VCaP (cell line): ENCODE results near the gene C11orf52.

Source experiments
- H3K27ac ChIP-seq: fragments of 450-650 bp; 2 replicates; pipeline ENCODE4 v1.5.1; 2017
- CTCF ChIP-seq: fragments of 450-650 bp; conservative IDR thresholded peaks from 2 replicates; pipeline ENCODE4 v1.5.1; 2017; ENCODE audit warnings: mild to moderate bottlenecking, moderate library complexity

The C11orf52 gene

DNA sequence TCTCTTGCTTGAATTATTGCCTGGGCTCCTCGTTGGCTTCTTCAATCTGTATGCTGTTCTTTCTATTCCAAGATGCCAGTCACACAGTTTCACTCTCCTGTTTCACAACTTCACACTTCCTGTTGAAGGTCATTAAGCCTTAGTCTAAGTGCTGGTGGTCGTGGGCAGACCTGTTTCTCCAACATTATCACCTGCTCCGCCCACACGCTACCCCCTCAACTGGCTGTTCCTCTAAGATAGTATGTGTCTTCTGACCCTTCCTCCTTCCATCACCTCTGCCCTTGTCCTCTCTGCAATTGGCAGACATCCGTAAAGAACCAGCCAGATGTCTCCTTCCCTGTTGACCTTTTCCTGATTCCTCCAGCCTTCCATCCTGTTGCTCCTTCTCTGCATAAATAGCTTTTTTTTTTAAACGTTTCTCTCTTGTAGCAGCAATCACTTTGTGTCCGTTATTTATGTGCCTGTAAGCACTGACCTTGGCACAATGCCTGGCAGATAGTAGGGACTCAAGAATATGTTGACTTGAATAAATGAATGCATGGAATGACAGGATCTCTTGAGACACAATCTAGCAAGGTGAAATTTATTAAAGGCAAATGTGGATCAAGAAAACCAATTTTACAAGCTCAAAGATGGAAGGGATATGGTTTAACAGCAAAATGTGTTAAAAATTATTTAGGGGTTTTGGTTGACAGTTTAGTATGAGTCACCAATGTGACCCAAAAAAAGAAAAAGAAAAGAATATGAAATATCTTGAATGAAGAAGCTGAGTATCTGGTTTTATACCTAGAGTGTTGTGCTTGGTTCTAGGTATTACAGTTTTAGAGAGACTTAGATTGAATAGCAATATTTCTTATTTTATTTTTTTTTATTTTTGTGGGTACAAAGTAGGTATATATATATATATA is 31.1 kb downstream of the C11orf52 start:
- no peak for TF ChIP-seq CTCF

GRCh38 chr11:111951565-111951964 is 32.9 kb downstream of the C11orf52 start:
- TF ChIP-seq CTCF = no peak
- H3K27ac ChIP-seq = no peak overlapping the region

More for the DNA sequence above, 31.1 kb downstream of the C11orf52 start:
- H3K27ac ChIP-seq = no peak overlapping the region

DNA sequence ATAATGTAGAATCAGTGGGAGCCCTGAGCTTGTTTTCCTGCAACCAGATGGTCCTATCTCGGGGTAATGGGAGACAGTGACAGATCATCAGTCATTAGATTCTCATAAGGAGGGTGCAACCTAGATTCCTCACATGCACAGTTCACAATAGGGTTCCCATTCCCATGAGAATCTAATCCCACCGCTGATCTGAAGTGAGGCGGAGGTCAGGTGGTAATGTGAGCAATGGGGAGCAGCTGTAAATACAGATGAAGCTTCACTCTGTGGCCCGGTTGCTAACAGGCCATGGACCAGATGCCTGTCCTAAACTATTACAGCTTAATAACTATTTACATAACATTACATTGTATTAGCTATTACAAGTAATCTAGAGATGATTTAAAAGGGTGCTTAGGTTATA is 35.4 kb downstream of the C11orf52 start:
- no peak overlapping the region for H3K27ac ChIP-seq
- no peak for TF ChIP-seq CTCF

DNA sequence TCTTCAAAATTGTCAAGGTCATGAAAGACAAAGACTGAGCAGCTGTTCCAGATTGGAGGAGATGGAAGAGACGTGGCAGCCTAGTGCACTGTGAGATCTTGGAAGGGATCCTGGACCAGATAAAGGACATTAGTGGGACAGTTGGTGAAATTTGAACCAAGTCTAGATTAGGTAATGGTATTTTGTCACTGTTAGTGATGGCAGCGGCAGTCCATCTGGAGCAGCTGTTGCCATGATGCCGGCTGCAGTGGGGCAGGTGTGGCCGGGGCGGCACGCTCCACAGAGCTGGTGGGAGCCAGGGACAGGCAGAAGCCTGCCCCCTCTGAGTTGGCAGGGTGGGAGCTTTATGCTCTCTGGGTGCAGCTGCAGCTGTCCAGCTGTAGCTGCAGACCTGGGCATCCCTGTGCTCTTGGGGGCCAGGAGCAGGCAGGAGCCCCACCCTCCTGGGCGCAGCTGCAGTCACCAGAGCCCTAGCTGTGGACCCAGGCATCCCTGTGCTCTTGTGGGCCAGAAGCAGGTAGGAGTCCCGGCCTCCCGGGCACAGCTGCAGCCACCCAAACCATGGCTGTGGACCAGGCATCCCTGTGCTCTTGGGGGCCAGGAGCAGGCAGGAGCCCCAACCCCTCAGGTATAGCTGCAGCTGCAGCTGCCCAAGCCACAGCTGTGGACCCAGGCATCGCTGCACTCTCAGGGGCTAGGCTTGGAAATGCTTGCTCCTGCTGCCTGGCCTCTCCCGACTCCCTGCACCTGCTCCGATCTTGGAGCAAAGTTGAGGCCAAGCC is 39.1 kb downstream of the C11orf52 start:
- H3K27ac ChIP-seq = no peak overlapping the region

DNA sequence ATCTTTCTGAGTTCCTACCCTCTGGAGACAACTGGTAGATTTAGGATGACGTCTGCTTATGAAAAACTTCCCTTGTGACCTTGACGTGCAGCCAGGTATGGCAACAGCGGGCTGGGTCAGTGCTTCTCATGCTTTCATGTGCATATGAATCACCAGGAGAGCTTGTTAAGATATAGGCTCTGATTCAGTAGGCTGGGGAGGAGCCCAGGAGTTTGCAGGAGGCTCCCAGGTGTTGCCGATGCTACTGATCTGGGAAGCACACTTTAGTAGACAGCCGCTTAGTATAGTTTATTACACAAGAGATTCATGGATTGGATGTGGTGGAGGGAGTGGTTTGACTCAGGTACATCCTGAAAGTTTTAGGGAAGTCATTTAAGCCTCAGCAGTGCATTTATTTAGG is 42.2 kb downstream of the C11orf52 start:
- no peak for TF ChIP-seq CTCF
- H3K27ac ChIP-seq = peak overlapping the region; percentile 38

More for the DNA sequence above, 39.1 kb downstream of the C11orf52 start:
- no peak for TF ChIP-seq CTCF

DNA sequence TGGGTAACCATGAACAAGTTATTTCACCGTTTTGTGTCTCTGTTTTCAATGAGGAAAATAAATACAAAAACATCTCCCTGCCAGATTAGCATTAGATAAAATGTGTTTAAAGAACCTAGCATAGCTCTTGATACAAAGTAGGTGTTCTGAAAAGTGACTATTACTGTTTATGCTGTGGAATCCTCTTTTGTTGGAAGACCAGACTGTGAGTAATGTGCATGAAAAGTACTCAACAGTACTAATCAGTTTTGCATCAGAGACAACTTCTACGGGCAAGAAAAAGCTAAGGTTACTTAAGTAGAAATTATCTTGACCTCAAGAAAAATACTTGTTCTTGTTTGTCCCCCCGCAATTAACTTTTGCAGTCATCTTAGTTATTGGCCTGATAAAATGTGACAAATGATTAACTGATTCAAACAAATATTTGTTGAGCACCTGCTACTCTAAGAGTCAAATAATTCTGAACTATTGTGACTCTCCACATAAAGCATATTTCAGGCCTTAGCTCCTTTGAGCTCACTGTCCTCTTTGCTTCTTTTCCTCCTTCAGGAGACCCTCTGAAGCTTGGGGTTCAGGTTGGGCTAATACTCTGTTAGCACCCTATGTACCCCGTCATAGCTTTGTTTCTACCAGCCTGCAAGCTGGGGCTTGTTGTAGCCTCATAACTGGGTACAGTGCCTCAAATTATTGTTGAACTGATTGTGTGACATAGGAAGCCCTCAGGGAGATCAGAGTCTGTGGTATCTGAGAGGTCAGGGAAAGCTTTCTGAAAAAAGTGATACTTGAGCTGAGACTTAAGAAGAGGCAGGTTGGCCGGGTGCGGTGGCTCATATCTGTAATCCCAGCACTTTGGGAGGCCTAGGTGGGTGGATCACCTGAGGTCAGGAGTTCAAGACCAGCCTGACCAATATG is 42.9 kb downstream of the C11orf52 start:
- no peak for TF ChIP-seq CTCF
- peak overlapping the region; percentile 38 for H3K27ac ChIP-seq
